Measurements from ENCODE around the gene ARL5B.

- TF ChIP-seq CTCF (IDR thresholded peaks at IDR 0.05; ENCODE audit: insufficient read depth, low read depth, low read length) (no peak), EZH2 (IDR thresholded peaks at IDR 0.05; ENCODE audit: insufficient read depth, low read length) (no peak)
Measured at GRCh38 chr10:18681971-18682411, 22.8 kb downstream of the ARL5B start.
